DND-41 (cell line): ENCODE measurements around the gene AP1S3.

Experiments used
- ATAC-seq: fragments of 200-7000 bp; cut with Tn5 transposase; 3 replicates; pipeline ENCODE4 v1.9.1; 2021; ENCODE audit warnings: low read depth; ENCODE audit not compliant: insufficient read depth
- DNase-seq: peaks from one replicate; pipeline ENCODE4 v3.0.0-alpha.2; 2020
- H2AFZ ChIP-seq: 2 replicates; pipeline ENCODE4 v1.6.0; 2012; ENCODE audit warnings: low read depth, low read length
- H3K27ac ChIP-seq: 2 replicates; pipeline ENCODE4 v1.5.1; 2012; ENCODE audit warnings: low read length, inconsistent platforms
- H3K27me3 ChIP-seq: fragments of 200-600 bp; sonication (generic); 2 replicates; pipeline ENCODE4 v1.6.0; 2012; ENCODE audit warnings: low read length, mild to moderate bottlenecking, inconsistent platforms; ENCODE audit not compliant: insufficient read depth, poor library complexity
- H3K36me3 ChIP-seq: 2 replicates; pipeline ENCODE4 v1.5.1; 2012; ENCODE audit warnings: low read length, inconsistent platforms; ENCODE audit not compliant: insufficient read depth
- H3K4me1 ChIP-seq: 2 replicates; pipeline ENCODE4 v1.5.1; 2012; ENCODE audit warnings: mild to moderate bottlenecking, low read length; ENCODE audit not compliant: insufficient read depth
- H3K4me2 ChIP-seq: 2 replicates; pipeline ENCODE4 v1.6.0; 2012; ENCODE audit warnings: mild to moderate bottlenecking, moderate library complexity, low read length, inconsistent platforms; ENCODE audit not compliant: insufficient read depth
- H3K4me3 ChIP-seq, 2 experiments: fragments of 200-600 bp in 1 of 2; shearing (Covaris generic) in 1 of 2; 2 replicates each; pipeline ENCODE4 v1.5.1; 2012 to 2016; ENCODE audit warnings: inconsistent platforms in 2 of 2, low read length in 2 of 2, mild to moderate bottlenecking in 2 of 2, low read depth in 1 of 2, moderate library complexity in 1 of 2
- H3K79me2 ChIP-seq: 2 replicates; pipeline ENCODE4 v1.6.0; 2012; ENCODE audit warnings: low read length, inconsistent platforms; ENCODE audit not compliant: insufficient read depth
- H3K9ac ChIP-seq: 2 replicates; pipeline ENCODE4 v1.6.0; 2012; ENCODE audit warnings: low read depth, mild to moderate bottlenecking, inconsistent platforms, low read length, moderate library complexity
- H3K9me3 ChIP-seq: 2 replicates; pipeline ENCODE4 v1.5.1; 2012; ENCODE audit warnings: low read length, moderate library complexity, mild to moderate bottlenecking, inconsistent platforms; ENCODE audit not compliant: insufficient read depth, severe bottlenecking
- H4K20me1 ChIP-seq: 2 replicates; pipeline ENCODE4 v1.6.0; 2012; ENCODE audit warnings: low read length; ENCODE audit not compliant: insufficient read depth
- EZH2 ChIP-seq: IDR thresholded peaks from 3 replicates; pipeline ENCODE4 v1.6.1; 2012; ENCODE audit warnings: borderline replicate concordance, low read depth, mild to moderate bottlenecking, moderate library complexity, low read length, inconsistent platforms; ENCODE audit not compliant: severe bottlenecking
- TF ChIP-seq, protein P1 (sequence below): IDR thresholded peaks from 2 replicates; pipeline ENCODE4 v1.5.1; 2012; ENCODE audit warnings: borderline replicate concordance, low read length, moderate library complexity, mild to moderate bottlenecking; ENCODE audit not compliant: poor library complexity, severe bottlenecking; ENCODE audit errors: extremely low read depth

AP1S3 gene

DNA sequence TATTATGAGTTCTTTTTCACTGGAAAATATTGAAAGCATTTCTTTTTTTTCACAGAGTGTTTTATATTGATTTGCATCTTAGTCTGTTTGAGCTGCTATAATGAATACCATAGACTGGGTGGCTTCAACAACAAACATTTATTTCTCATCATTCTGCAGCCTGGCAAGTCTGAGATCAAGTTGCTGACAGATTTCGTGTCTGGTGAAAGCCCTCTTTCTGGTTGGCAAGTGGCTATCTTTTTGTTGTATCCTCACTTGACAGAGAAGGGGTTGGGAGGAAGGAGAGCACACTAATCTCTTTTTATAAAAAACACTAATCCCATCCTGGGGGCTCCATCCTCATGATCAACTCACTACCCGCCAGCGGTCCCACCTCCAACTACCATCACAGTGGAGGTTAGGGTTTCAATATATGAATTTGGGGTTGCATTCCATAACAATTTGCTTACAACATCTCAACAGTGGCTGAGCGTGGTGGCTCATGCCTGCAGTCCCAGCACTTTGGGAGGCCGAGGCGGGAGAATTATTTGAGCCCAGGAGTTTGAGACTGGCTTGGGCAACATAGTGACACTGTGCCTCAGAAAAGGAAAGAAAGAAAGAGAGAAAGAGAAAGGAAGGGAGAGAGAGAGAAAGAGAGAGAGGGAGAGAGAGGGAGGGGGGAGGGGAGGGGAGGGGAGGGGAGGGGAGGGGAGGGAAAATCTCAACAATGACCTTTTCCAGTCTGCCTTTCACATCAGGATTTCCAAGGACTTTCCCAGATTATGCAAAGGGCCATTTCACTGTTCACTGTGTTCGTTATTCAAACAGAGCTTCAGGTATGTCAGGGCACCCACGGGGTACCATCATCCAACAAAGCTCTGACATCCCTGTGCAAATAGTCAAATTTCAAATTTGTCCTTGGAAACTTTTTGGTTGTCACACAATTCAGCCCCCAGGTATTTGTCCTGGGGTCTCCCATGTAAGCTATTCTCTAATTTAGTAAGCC is 111.1 kb downstream of the AP1S3 start:
- no peak overlapping the region for H3K27ac ChIP-seq
- no peak for ATAC-seq
- H3K4me2 ChIP-seq = no peak overlapping the region
- no peak overlapping the region for H3K9ac ChIP-seq
- H3K9me3 ChIP-seq = no peaks in the 10 kb centered on the region
- no peaks in the 10 kb centered on the region for H3K4me1 ChIP-seq
- H3K36me3 ChIP-seq = no peaks in the 10 kb centered on the region
- no peak overlapping the region for H3K4me3 ChIP-seq
- TF ChIP-seq EZH2 = no peak
- TF ChIP-seq, protein P1, sequence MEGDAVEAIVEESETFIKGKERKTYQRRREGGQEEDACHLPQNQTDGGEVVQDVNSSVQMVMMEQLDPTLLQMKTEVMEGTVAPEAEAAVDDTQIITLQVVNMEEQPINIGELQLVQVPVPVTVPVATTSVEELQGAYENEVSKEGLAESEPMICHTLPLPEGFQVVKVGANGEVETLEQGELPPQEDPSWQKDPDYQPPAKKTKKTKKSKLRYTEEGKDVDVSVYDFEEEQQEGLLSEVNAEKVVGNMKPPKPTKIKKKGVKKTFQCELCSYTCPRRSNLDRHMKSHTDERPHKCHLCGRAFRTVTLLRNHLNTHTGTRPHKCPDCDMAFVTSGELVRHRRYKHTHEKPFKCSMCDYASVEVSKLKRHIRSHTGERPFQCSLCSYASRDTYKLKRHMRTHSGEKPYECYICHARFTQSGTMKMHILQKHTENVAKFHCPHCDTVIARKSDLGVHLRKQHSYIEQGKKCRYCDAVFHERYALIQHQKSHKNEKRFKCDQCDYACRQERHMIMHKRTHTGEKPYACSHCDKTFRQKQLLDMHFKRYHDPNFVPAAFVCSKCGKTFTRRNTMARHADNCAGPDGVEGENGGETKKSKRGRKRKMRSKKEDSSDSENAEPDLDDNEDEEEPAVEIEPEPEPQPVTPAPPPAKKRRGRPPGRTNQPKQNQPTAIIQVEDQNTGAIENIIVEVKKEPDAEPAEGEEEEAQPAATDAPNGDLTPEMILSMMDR = no peak
- H2AFZ ChIP-seq = no peak overlapping the region
- no peaks in the 10 kb centered on the region for H3K79me2 ChIP-seq
- no peak for DNase-seq
- no peaks in the 10 kb centered on the region for H4K20me1 ChIP-seq
- H3K27me3 ChIP-seq = no peaks in the 10 kb centered on the region

DNA sequence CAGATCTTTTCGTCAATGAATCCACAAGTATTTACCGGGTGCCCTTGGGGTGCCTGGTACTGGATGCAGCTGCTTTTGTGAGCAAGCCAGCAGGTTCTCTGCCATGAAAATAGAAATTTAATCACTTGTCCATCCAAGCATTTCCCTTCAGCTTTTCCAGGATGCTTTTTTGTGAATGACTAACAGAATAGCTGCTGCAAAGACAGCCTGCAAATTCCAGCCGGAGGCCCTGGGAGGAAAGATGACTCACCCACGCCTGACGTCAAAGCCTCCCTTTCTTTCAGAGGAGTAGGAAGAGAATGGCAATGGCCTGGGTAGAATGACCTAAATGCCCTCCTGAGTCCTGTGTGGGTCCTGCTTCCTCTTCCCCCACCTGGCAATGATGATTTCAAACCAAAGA is 111.9 kb downstream of the AP1S3 start:
- H4K20me1 ChIP-seq = no peaks in the 10 kb centered on the region
- H3K9ac ChIP-seq = no peak overlapping the region
- H3K4me1 ChIP-seq = no peaks in the 10 kb centered on the region
- H3K27ac ChIP-seq = no peak overlapping the region
- no peaks in the 10 kb centered on the region for H3K9me3 ChIP-seq
- no peaks in the 10 kb centered on the region for H3K27me3 ChIP-seq
- H3K36me3 ChIP-seq = no peaks in the 10 kb centered on the region
- no peak overlapping the region for H2AFZ ChIP-seq
- no peak for TF ChIP-seq EZH2
- TF ChIP-seq, protein P1 = no peak
- H3K4me3 ChIP-seq = no peak overlapping the region
- DNase-seq (no peak), ATAC-seq (no peak)
- H3K4me2 ChIP-seq = no peak overlapping the region
- H3K79me2 ChIP-seq = no peaks in the 10 kb centered on the region

DNA sequence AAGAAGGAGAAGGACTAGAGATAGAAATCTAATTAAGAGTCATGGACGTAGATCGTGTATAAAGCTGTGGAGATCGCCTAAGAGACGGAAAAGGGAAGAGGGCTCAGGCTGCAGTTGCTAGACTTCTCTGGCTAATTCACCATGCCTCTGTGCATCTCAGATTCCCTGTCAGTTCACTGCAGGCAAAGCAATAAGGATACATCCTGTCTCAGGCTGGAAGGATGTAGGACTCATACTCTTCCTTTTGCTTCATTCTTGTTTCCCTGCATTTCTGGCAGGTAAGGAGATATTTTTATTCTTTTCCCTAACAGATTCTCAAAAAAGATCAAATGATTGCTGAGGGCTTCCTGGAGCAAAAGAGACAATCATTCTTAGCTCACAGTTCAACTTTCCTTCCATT is 112.5 kb downstream of the AP1S3 start:
- ATAC-seq = no peak
- no peak overlapping the region for H3K9ac ChIP-seq
- TF ChIP-seq, protein P1 = no peak
- no peak for TF ChIP-seq EZH2
- no peak overlapping the region for H2AFZ ChIP-seq
- H3K27ac ChIP-seq = no peak overlapping the region
- H3K9me3 ChIP-seq = no peaks in the 10 kb centered on the region
- no peaks in the 10 kb centered on the region for H3K36me3 ChIP-seq
- H3K4me2 ChIP-seq = no peak overlapping the region
- no peaks in the 10 kb centered on the region for H3K27me3 ChIP-seq
- no peaks in the 10 kb centered on the region for H3K79me2 ChIP-seq
- no peaks in the 10 kb centered on the region for H3K4me1 ChIP-seq
- H4K20me1 ChIP-seq = no peaks in the 10 kb centered on the region
- no peak for DNase-seq
- H3K4me3 ChIP-seq = no peak overlapping the region
